Activated T-helper 1 cell treated with anti-CD3 and anti-CD28 coated beads, Interleukin-12 subunit alpha, Interleukin-12 subunit beta, Interleukin-2, Interleukin-4 antibody, amounts not matched to agents 30 ng/mL and 10 ng/mL and 1 ng/mL, durations not matched to agents 14 hours and 24 hours and 36 hours (primary cell): Measurements from ENCODE around the gene MARCKSL1. TPM values are rescaled to one million over a fixed set of nuclear protein-coding genes. Genes with fewer than 3 reads are reported as not detected.
"Not testable (repeated sequence)": the region's sequence is repeated elsewhere in the genome, so short reads cannot be mapped to it uniquely, and the experiment has no call there.

Experiments
- DNase-seq: peaks from one replicate; pipeline ENCODE4 v3.0.0; 2021; ENCODE audit warnings: low spot score
- H3K27ac Mint-ChIP-seq: one replicate; pipeline ENCODE4 v1.8.0; 2021; ENCODE audit warnings: mild to moderate bottlenecking, mixed read lengths
- H3K27me3 Mint-ChIP-seq: one replicate; pipeline ENCODE4 v1.8.0; 2022; ENCODE audit warnings: mild to moderate bottlenecking, moderate library complexity, mixed read lengths; ENCODE audit not compliant: insufficient read depth
- H3K36me3 Mint-ChIP-seq: one replicate; pipeline ENCODE4 v1.8.0; 2021; ENCODE audit warnings: low read depth, mixed read lengths
- H3K4me1 Mint-ChIP-seq: one replicate; pipeline ENCODE4 v1.8.0; 2021; ENCODE audit warnings: low read depth, mixed read lengths
- H3K4me3 Mint-ChIP-seq: one replicate; pipeline ENCODE4 v1.8.0; 2021; ENCODE audit warnings: mild to moderate bottlenecking, moderate library complexity, mixed read lengths
- H3K9me3 Mint-ChIP-seq: one replicate; pipeline ENCODE4 v1.8.0; 2021; ENCODE audit warnings: mixed read lengths
- intact Hi-C: fragments of 100-400 bp; cut with micrococcal nuclease; formaldehyde crosslinking; loops from one replicate; pipeline ENCODE4 v1.15.1; 2024
- total RNA-seq: library from RNA; stranded (reverse); gene quantifications from 2 replicates; pipeline ENCODE4 v1.2.3, GENCODE V29; 2022

MARCKSL1 gene
- total RNA-seq, 1 donor from 2014 or later, result 31.6 TPM

DNA sequence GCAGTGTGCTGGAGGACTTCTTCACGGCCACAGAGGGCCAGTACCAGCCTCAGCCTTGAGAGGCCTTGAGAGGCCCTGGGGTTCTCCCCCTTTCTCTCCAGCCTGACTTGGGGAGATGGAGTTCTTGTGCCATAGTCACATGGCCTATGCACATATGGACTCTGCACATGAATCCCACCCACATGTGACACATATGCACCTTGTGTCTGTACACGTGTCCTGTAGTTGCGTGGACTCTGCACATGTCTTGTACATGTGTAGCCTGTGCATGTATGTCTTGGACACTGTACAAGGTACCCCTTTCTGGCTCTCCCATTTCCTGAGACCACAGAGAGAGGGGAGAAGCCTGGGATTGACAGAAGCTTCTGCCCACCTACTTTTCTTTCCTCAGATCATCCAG is 50.4 kb downstream of the MARCKSL1 start:
- H3K27ac Mint-ChIP-seq, result no peak overlapping the region
- intact Hi-C loops, result no loop called here

DNA sequence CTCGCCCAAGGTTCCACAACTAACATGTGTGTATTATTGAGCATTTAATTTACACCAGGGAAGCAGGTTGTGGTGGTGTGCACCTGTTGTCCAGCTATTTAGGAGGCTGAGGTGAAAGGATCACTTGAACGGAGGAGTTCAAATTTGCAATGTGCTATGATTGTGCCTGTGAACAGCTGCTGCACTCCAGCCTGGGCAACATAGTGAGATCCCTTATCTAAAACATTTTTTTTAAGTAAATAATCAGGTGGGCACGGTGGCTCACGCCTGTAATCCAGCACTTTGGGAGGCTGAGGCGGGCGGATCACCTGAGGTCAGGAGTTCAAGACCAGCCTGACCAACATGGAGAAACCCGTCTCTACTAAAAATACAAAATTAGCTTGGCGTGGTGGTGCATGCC is 51.3 kb downstream of the MARCKSL1 start:
- H3K27me3 Mint-ChIP-seq, intact Hi-C loops, H3K4me1 Mint-ChIP-seq, H3K9me3 Mint-ChIP-seq, H3K4me3 Mint-ChIP-seq, H3K27ac Mint-ChIP-seq, DNase-seq: not testable (repeated sequence)
- H3K36me3 Mint-ChIP-seq, result peaks cover 28% of the 10 kb centered on the region

More for the DNA sequence above, 50.4 kb downstream of the MARCKSL1 start:
- Mint-ChIP-seq H3K27me3 (no peaks in the 10 kb centered on the region), H3K9me3 (no peaks in the 10 kb centered on the region), H3K4me1 (no peaks in the 10 kb centered on the region), H3K36me3 (peaks cover 27% of the 10 kb centered on the region), H3K4me3 (no peak overlapping the region)
- DNase-seq, result no peak

Other genes starting within 250 kb of the MARCKSL1 start
- 76.7 and 78.6 TPM in 2 replicates for gene KPNA6, start 228.2 kb downstream of the MARCKSL1 start, total RNA-seq
- gene TXLNA, start 156.6 kb downstream of the MARCKSL1 start, total RNA-seq, result 109 and 110 TPM in 2 replicates
- gene CCDC28B, start 135.6 kb downstream of the MARCKSL1 start, total RNA-seq, result 28.2 and 32.6 TPM in 2 replicates
- gene IQCC, start 130.6 kb downstream of the MARCKSL1 start, total RNA-seq, result 5.7 and 6.0 TPM in 2 replicates
- gene DCDC2B, start 127.1 kb downstream of the MARCKSL1 start, total RNA-seq, result 0.15 TPM in 1 of 2 replicates, not detected in the other
- gene TMEM234, start 113.9 kb downstream of the MARCKSL1 start, total RNA-seq, result 13.5 and 15.0 TPM in 2 replicates
- gene EIF3I, start 113.8 kb downstream of the MARCKSL1 start, total RNA-seq, result 297 TPM in 2 replicates
- gene FAM167B, start 89.0 kb downstream of the MARCKSL1 start, total RNA-seq, result 0.57 and 0.61 TPM in 2 replicates
- gene LCK, start 85.0 kb downstream of the MARCKSL1 start, total RNA-seq, result 269 and 281 TPM in 2 replicates
- 177 and 179 TPM in 2 replicates for gene HDAC1, start 44.1 kb downstream of the MARCKSL1 start, total RNA-seq
- gene FAM229A, start 26.3 kb upstream of the MARCKSL1 start, total RNA-seq, result 4.0 TPM in 2 replicates
- gene TSSK3, start 26.3 kb upstream of the MARCKSL1 start, total RNA-seq, result 0.51 and 1.3 TPM in 2 replicates
- 48.8 and 50.3 TPM in 2 replicates for gene BSDC1, start 58.2 kb upstream of the MARCKSL1 start, total RNA-seq
- not detected in 2 replicates for gene ZBTB8B, start 128.8 kb upstream of the MARCKSL1 start, total RNA-seq
- 0.17 and 0.41 TPM in 2 replicates for gene ZBTB8A, start 203.2 kb upstream of the MARCKSL1 start, total RNA-seq